Thoracic aorta (tissue), 2 donors: ENCODE measurements around the gene NDUFAF8. TPM values are rescaled to one million over a fixed set of nuclear protein-coding genes. Genes with fewer than 3 reads are reported as not detected.

Source experiments
- ATAC-seq: fragments of 150-250 bp; one replicate; pipeline ENCODE4 v1.8.0; 2017; ENCODE audit warnings: low read depth; ENCODE audit not compliant: insufficient number of reproducible peaks, low FRiP score
- DNase-seq: peaks from one replicate; pipeline ENCODE4 v3.0.0-alpha.2; 2020; ENCODE audit warnings: low spot score
- H3K27ac ChIP-seq, 2 donors: fragments of 200-600 bp; sonication (generic); 1 replicate in 1 of 2; 2 replicates in 1 of 2; pipeline ENCODE4 v1.5.1; 2016; ENCODE audit warnings: mild to moderate bottlenecking in 2 of 2, moderate library complexity in 2 of 2
- H3K27me3 ChIP-seq: fragments of 200-600 bp; sonication (generic); replicated peaks from 2 replicates; pipeline ENCODE4 v1.6.0; 2016; ENCODE audit warnings: mild to moderate bottlenecking; ENCODE audit not compliant: insufficient read depth
- H3K36me3 ChIP-seq: fragments of 200-600 bp; sonication (generic); one replicate; pipeline ENCODE4 v1.5.1; 2016
- H3K4me1 ChIP-seq, 2 donors: fragments of 200-600 bp; sonication (generic); 1 replicate in 1 of 2; 2 replicates in 1 of 2; pipeline versions ENCODE4 v1.5.1 to v1.6.0; 2016; ENCODE audit warnings: low read depth in 2 of 2, mild to moderate bottlenecking in 1 of 2; ENCODE audit not compliant: control insufficient read depth in 1 of 2
- H3K4me3 ChIP-seq: fragments of 200-600 bp; sonication (generic); 2 replicates; pipeline ENCODE4 v1.5.1; 2016; ENCODE audit warnings: mild to moderate bottlenecking
- H3K9me3 ChIP-seq: fragments of 200-600 bp; sonication (generic); 2 replicates; pipeline ENCODE4 v1.5.1; 2016
- total RNA-seq, 2 donors: library from RNA; depleted of rRNA; stranded (reverse); fragments of >200 nt; gene quantifications; one replicate each; pipeline versions ENCODE4 v1.1.0 to v1.2.3, GENCODE V29; 2016
- TF ChIP-seq, protein P1 (sequence below): fragments of 200-600 bp; sonication (generic); IDR thresholded peaks from one replicate; pipeline ENCODE4 v1.5.1; 2019; ENCODE audit warnings: antibody characterized with exemption

NDUFAF8 gene
- total RNA-seq, 2 donors from 2014 or later: 17.8 to 19.5 TPM

DNA sequence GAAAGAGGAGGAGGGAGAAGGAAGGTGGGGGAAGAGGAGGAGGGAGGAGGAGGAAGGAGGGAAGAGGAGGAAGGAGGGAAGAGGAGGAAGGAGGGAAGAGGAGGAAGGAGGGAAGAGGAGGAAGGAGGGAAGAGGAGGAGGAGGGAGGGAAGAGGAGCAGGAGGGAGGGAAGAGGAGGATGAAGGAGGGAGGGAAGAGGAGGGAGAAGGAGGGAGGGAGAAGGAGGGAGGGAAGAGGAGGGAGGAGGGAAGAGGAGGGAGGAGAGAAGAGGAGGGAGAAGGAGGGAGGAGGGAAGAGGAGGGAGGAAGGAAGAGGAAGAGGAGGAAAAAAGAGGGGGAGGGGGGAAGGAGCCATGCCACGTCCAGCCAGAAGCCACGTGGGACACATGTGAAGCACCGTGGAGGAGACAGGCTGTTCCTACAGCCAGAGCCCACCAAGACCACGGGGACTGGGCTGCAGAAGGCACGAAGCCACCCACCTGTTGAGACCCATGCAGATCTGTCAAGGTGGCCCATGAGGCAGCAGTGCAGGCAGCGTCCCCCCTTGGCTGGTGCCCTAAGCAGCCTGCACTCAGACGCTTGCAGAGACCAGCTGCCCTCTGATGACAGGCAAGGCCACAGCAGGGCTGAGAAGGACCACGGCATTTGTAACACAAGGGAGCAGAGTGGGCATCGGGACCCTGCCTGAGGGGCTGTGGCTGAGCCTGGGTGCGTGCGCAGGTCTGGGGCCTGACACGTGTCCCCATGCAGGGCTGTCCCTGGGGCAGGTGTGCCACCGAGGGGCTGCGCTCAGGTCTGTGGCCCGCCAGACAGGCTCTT is 10.3 kb downstream of the NDUFAF8 start:
- H3K4me3 ChIP-seq: no peak overlapping the region
- H3K36me3 ChIP-seq: peaks cover 20% of the 10 kb centered on the region
- peak; percentile 84 for ATAC-seq

GRCh38 chr17:81250286-81251093 is 11.4 kb downstream of the NDUFAF8 start:
- no peak for DNase-seq
- Histone ChIP-seq H3K36me3 (peaks cover 20% of the 10 kb centered on the region), H3K27ac (no peak overlapping the region)

More for the DNA sequence above, 10.3 kb downstream of the NDUFAF8 start:
- no peak for DNase-seq
- Histone ChIP-seq H3K9me3 (no peaks in the 10 kb centered on the region), H3K4me1 (peaks cover 0 to 6% of the 10 kb centered on the region in 2 donors), H3K27ac (no peak overlapping the region), H3K27me3 (no peaks in the 10 kb centered on the region)
- TF ChIP-seq, protein P1, sequence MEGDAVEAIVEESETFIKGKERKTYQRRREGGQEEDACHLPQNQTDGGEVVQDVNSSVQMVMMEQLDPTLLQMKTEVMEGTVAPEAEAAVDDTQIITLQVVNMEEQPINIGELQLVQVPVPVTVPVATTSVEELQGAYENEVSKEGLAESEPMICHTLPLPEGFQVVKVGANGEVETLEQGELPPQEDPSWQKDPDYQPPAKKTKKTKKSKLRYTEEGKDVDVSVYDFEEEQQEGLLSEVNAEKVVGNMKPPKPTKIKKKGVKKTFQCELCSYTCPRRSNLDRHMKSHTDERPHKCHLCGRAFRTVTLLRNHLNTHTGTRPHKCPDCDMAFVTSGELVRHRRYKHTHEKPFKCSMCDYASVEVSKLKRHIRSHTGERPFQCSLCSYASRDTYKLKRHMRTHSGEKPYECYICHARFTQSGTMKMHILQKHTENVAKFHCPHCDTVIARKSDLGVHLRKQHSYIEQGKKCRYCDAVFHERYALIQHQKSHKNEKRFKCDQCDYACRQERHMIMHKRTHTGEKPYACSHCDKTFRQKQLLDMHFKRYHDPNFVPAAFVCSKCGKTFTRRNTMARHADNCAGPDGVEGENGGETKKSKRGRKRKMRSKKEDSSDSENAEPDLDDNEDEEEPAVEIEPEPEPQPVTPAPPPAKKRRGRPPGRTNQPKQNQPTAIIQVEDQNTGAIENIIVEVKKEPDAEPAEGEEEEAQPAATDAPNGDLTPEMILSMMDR: no peak

GRCh38 chr17:81251094-81251708 is 12.1 kb downstream of the NDUFAF8 start:
- H3K27ac ChIP-seq: no peak overlapping the region

More at GRCh38 chr17:81250286-81251093, 11.4 kb downstream of the NDUFAF8 start:
- Histone ChIP-seq H3K4me1 (peaks cover 0 to 17% of the 10 kb centered on the region in 2 donors), H3K9me3 (no peaks in the 10 kb centered on the region), H3K4me3 (no peak overlapping the region), H3K27me3 (no peaks in the 10 kb centered on the region)
- ATAC-seq: no peak
- TF ChIP-seq, protein P1: no peak

DNA sequence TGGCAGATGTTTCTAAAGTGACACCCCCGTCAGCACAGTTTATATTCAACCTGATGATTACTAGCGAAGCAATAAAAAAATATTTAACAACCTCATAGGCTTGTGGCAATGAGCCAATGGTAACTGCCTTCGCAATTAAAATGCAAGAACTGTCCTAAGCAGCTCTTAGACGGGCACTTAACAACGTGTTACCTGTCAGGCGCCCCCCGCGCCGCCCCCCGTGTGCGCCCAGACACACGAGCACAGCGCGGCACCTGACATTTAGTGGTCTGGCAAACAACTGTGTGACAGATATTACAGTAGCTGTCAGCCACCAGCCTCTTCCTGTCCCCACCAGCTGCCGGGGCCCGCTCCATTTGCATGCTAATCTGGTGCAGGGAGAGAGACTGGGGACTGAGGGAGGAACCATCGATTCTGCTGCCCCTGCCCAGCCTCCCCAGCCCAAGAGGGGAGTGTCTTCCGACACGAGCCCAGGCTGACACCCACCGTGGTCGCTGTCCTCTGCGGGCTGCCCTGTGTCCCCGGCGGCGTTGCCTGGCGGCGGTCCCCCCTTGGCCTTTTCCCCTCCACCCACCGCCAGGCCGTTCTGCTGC is 12.7 kb downstream of the NDUFAF8 start:
- no peaks in the 10 kb centered on the region for H3K27me3 ChIP-seq
- no peak overlapping the region for H3K4me3 ChIP-seq
- H3K4me1 ChIP-seq: peaks cover 0 to 26% of the 10 kb centered on the region in 2 donors
- no peaks in the 10 kb centered on the region for H3K9me3 ChIP-seq
- H3K36me3 ChIP-seq: peaks cover 20% of the 10 kb centered on the region
- TF ChIP-seq, protein P1: no peak
- no peak for DNase-seq
- ATAC-seq: no peak
- no peak overlapping the region for H3K27ac ChIP-seq

More at GRCh38 chr17:81251094-81251708, 12.1 kb downstream of the NDUFAF8 start:
- no peak for DNase-seq
- H3K9me3 ChIP-seq: no peaks in the 10 kb centered on the region
- H3K4me1 ChIP-seq: peaks cover 0 to 24% of the 10 kb centered on the region in 2 donors
- TF ChIP-seq, protein P1: no peak
- no peaks in the 10 kb centered on the region for H3K27me3 ChIP-seq
- no peak overlapping the region for H3K4me3 ChIP-seq
- peaks cover 20% of the 10 kb centered on the region for H3K36me3 ChIP-seq
- ATAC-seq: no peak
